Left lung (tissue), 10 donors: ENCODE data around the gene MAP7D1. TPM values are rescaled to one million over a fixed set of nuclear protein-coding genes. Genes with fewer than 3 reads are reported as not detected.

Experiments
- ATAC-seq: fragments of 200-7000 bp; cut with Tn5 transposase; one replicate; pipeline ENCODE4 v1.9.1; 2020; ENCODE audit warnings: moderate library complexity
- DNase-seq, 4 donors: peaks; one replicate each; pipeline ENCODE4 v3.0.0-alpha.2; 2013 to 2020
- H3K27ac ChIP-seq, 2 donors: fragments of 200-600 bp; sonication (generic) in 1 of 2; one replicate each; pipeline versions ENCODE4 v1.5.0 to v1.8.0; 2020 to 2021
- H3K27me3 ChIP-seq, 2 donors: fragments of 200-600 bp; sonication (generic) in 1 of 2; one replicate each; pipeline versions ENCODE4 v1.5.0 to v1.8.0; 2020 to 2021
- H3K36me3 ChIP-seq, 2 donors: fragments of 200-600 bp; sonication (generic) in 1 of 2; one replicate each; pipeline versions ENCODE4 v1.5.0 to v1.8.0; 2020 to 2021
- H3K4me1 ChIP-seq, 2 donors: fragments of 200-600 bp; one replicate each; pipeline ENCODE4 v1.8.0; 2021
- H3K4me3 ChIP-seq, 2 donors: fragments of 200-600 bp; sonication (generic) in 1 of 2; one replicate each; pipeline versions ENCODE4 v1.5.0 to v1.8.0; 2020 to 2021; ENCODE audit warnings: mild to moderate bottlenecking in 1 of 2
- H3K9me3 ChIP-seq, 2 donors: fragments of 200-600 bp; sonication (generic) in 1 of 2; one replicate each; pipeline versions ENCODE4 v1.5.0 to v1.8.0; 2020 to 2021
- CTCF ChIP-seq, 2 donors: fragments of 200-600 bp; sonication (generic) in 1 of 2; IDR thresholded peaks; one replicate each; pipeline versions ENCODE4 v1.5.0 to v1.8.0; 2021; ENCODE audit warnings: antibody characterized with exemption in 2 of 2
- intact Hi-C, 2 donors: fragments of 100-400 bp; cut with DNase I; formaldehyde crosslinking; loops; one replicate each; pipeline versions ENCODE4 v1.11.2 to v1.14.2; 2022
- polyA plus RNA-seq, 6 donors: library from polyadenylated mRNA; unstranded; fragments of 120-200 nt; gene quantifications; one replicate each; pipeline ENCODE4 v1.2.1, GENCODE V29; 2013; ENCODE audit not compliant: insufficient read length in 6 of 6
- total RNA-seq, 2 donors: library from RNA; stranded (reverse); fragmentation: NEBNext Ultra II Directional; extraction: Animal tissue kit (Norgen Biotek cat#: 25700); gene quantifications; one replicate each; pipeline ENCODE4 v1.2.1, GENCODE V29; 2021
- donor health status: DM: no; HTN: yes; CAD: no.
- donor health status: DM: no; HTN: no; CAD: no.

Gene MAP7D1
- total and polyA plus RNA-seq, 8 donors = 54.6 to 147 (median 79.7) TPM

GRCh38 chr1:36172017-36172747, 16.2 kb downstream of the MAP7D1 start:
- H3K27ac ChIP-seq = no peak overlapping the region
- no peaks in the 10 kb centered on the region for H3K9me3 ChIP-seq
- no peaks in the 10 kb centered on the region for H3K27me3 ChIP-seq
- intact Hi-C loops = no loop called here
- peaks cover 0 to 28% of the 10 kb centered on the region in 2 donors for H3K4me1 ChIP-seq
- peaks cover 4 to 80% of the 10 kb centered on the region in 2 donors for H3K36me3 ChIP-seq
- no peak overlapping the region for H3K4me3 ChIP-seq
- ATAC-seq (no peak), DNase-seq (no peak)
- no peak for TF ChIP-seq CTCF (IDR thresholded peaks at IDR 0.05)

GRCh38 chr1:36172983-36173382, 17.0 kb downstream of the MAP7D1 start:
- H3K27me3 ChIP-seq = no peaks in the 10 kb centered on the region
- peaks cover 0 to 20% of the 10 kb centered on the region in 2 donors for H3K4me1 ChIP-seq
- no peak for TF ChIP-seq CTCF (IDR thresholded peaks at IDR 0.05)
- ATAC-seq (no peak), DNase-seq (no peak)
- no peak overlapping the region for H3K27ac ChIP-seq
- no peaks in the 10 kb centered on the region for H3K9me3 ChIP-seq
- intact Hi-C loops = no loop called here
- no peak overlapping the region for H3K4me3 ChIP-seq
- H3K36me3 ChIP-seq = peaks cover 4 to 80% of the 10 kb centered on the region in 2 donors

GRCh38 chr1:36174713-36175112, 18.8 kb downstream of the MAP7D1 start:
- Histone ChIP-seq H3K27me3 (no peaks in the 10 kb centered on the region), H3K4me1 (peaks cover 0 to 6% of the 10 kb centered on the region in 2 donors), H3K4me3 (no peak overlapping the region), H3K9me3 (no peaks in the 10 kb centered on the region), H3K27ac (peak overlapping the region in 1 of 2 donors; percentile 28), H3K36me3 (peaks cover 4 to 97% of the 10 kb centered on the region in 2 donors)
- intact Hi-C loops = no loop called here
- DNase-seq = no peak
- no peak for ATAC-seq
- no peak for TF ChIP-seq CTCF (IDR thresholded peaks at IDR 0.05)

GRCh38 chr1:36175137-36176095, 19.5 kb downstream of the MAP7D1 start:
- intact Hi-C loops = no loop called here
- DNase-seq = no peak
- Histone ChIP-seq H3K36me3 (peaks cover 4 to 100% of the 10 kb centered on the region in 2 donors), H3K4me3 (no peak overlapping the region), H3K27ac (peak overlapping the region in 1 of 2 donors; percentile 28), H3K9me3 (no peaks in the 10 kb centered on the region), H3K27me3 (no peaks in the 10 kb centered on the region), H3K4me1 (peaks cover 0 to 6% of the 10 kb centered on the region in 2 donors)
- TF ChIP-seq CTCF (IDR thresholded peaks at IDR 0.05) = no peak
- ATAC-seq = peak; percentile 15
